HEK293 (cell line): ENCODE results near the gene GNAZ.

Experiments used
- CTCF ChIA-PET: fragments of 350-600 bp; formaldehyde crosslinking; extraction: SDS; loops from one replicate; lab custom pipeline; 2021; ENCODE audit warnings: antibody characterized with exemption; lab: Yijun Ruan, JAX
- POLR2A ChIA-PET: fragments of 300-600 bp; formaldehyde crosslinking; extraction: SDS; loops from one replicate; lab custom pipeline; 2020; ENCODE audit warnings: antibody characterized with exemption, inconsistent platforms; lab: Yijun Ruan, JAX
- H3K27ac ChIP-seq: fragments of 200-500 bp; sonication (Bioruptor generic); 2 replicates; pipeline ENCODE4 v1.5.1; 2014; ENCODE audit warnings: low read depth, low read length, control low read depth, inconsistent platforms; ENCODE audit errors: extremely low read depth
- H3K36me3 ChIP-seq, 2 experiments: fragments of 200-500 bp in 1 of 2; sonication (Bioruptor generic) in 1 of 2; 1 replicate in 1 of 2; 2 replicates in 1 of 2; pipeline ENCODE4 v1.5.1; 2014 to 2017; ENCODE audit warnings: inconsistent platforms in 2 of 2, low read length in 2 of 2; ENCODE audit not compliant: control insufficient read depth in 2 of 2, insufficient read depth in 1 of 2
- H3K4me1 ChIP-seq: fragments of 200-500 bp; sonication (Bioruptor generic); 2 replicates; pipeline ENCODE4 v1.5.1; 2014; ENCODE audit warnings: mild to moderate bottlenecking, low read length, inconsistent platforms; ENCODE audit not compliant: control insufficient read depth, insufficient read depth
- H3K4me3 ChIP-seq: 2 replicates; pipeline ENCODE4 v1.5.1; 2011; ENCODE audit warnings: low read depth, mild to moderate bottlenecking, control low read depth, low read length, moderate library complexity
- H3K9me3 ChIP-seq: fragments of 200-500 bp; sonication (Bioruptor generic); 2 replicates; pipeline ENCODE4 v1.5.1; 2014; ENCODE audit warnings: low read depth, low read length, inconsistent platforms; ENCODE audit not compliant: control insufficient read depth, insufficient read depth
- GLIS1 ChIP-seq: fragments of 450-650 bp; formaldehyde crosslinking; IDR thresholded peaks from 2 replicates; pipeline ENCODE4 v1.5.1; 2016; ENCODE audit warnings: missing biosample characterization, missing genetic modification characterization
- HOXA7 ChIP-seq: sonication (generic); formaldehyde crosslinking; IDR thresholded peaks from 2 replicates; pipeline ENCODE4 v1.8.1; 2022; ENCODE audit warnings: missing genetic modification reagents, borderline replicate concordance
- PATZ1 ChIP-seq: fragments of 450-650 bp; formaldehyde crosslinking; IDR thresholded peaks from 2 replicates; pipeline ENCODE4 v1.5.1; 2016; ENCODE audit warnings: missing biosample characterization, missing genetic modification characterization
- PRDM4 ChIP-seq: fragments of 450-650 bp; formaldehyde crosslinking; IDR thresholded peaks from 2 replicates; pipeline ENCODE4 v1.5.1; 2017; ENCODE audit warnings: missing biosample characterization, missing genetic modification characterization
- ZBTB48 ChIP-seq: fragments of 450-650 bp; formaldehyde crosslinking; IDR thresholded peaks from 2 replicates; pipeline ENCODE4 v1.5.1; 2016; ENCODE audit warnings: missing biosample characterization, missing genetic modification characterization
- ZIC2 ChIP-seq: fragments of 450-650 bp; formaldehyde crosslinking; IDR thresholded peaks from 2 replicates; pipeline ENCODE4 v1.5.1; 2016; ENCODE audit warnings: missing biosample characterization, missing genetic modification characterization
- ZNF157 ChIP-seq: fragments of 450-650 bp; formaldehyde crosslinking; IDR thresholded peaks from 2 replicates; pipeline ENCODE4 v1.5.1; 2016; ENCODE audit warnings: missing biosample characterization, missing genetic modification characterization
- ZNF311 ChIP-seq: fragments of 450-650 bp; formaldehyde crosslinking; IDR thresholded peaks from 2 replicates; pipeline ENCODE4 v1.5.1; 2017; ENCODE audit warnings: missing biosample characterization, missing genetic modification characterization, borderline replicate concordance
- ZNF501 ChIP-seq: fragments of 450-650 bp; formaldehyde crosslinking; IDR thresholded peaks from 2 replicates; pipeline ENCODE4 v1.5.1; 2016; ENCODE audit warnings: missing biosample characterization, missing genetic modification characterization
- ZNF548 ChIP-seq: fragments of 450-650 bp; formaldehyde crosslinking; IDR thresholded peaks from 2 replicates; pipeline ENCODE4 v1.5.1; 2016; ENCODE audit warnings: missing biosample characterization, missing genetic modification characterization
- ZNF585B ChIP-seq: fragments of 450-650 bp; formaldehyde crosslinking; IDR thresholded peaks from 2 replicates; pipeline ENCODE4 v1.5.1; 2016; ENCODE audit warnings: missing biosample characterization, missing genetic modification characterization
- ZNF658 ChIP-seq: fragments of 450-650 bp; formaldehyde crosslinking; IDR thresholded peaks from 2 replicates; pipeline ENCODE4; 2016; ENCODE audit warnings: missing biosample characterization, missing genetic modification characterization
- ZNF701 ChIP-seq: fragments of 450-650 bp; formaldehyde crosslinking; IDR thresholded peaks from 2 replicates; pipeline ENCODE4 v1.5.1; 2016; ENCODE audit warnings: missing biosample characterization, missing genetic modification characterization
- ZNF837 ChIP-seq: fragments of 450-650 bp; formaldehyde crosslinking; IDR thresholded peaks from 2 replicates; pipeline ENCODE4 v1.5.1; 2016; ENCODE audit warnings: missing biosample characterization, missing genetic modification characterization

Gene GNAZ

GRCh38 chr22:23126165-23127054 lies 56.1 kb downstream of the GNAZ start:
- no peak overlapping the region for H3K27ac ChIP-seq
- ChIA-PET CTCF (interaction anchor here (0.6 to 11.3 kb wide), 7 partner anchors 11 to 242 kb away, joined by 3 to 304 read pairs (median 4); no protein-coding TSS in a partner anchor), POLR2A (no interaction called here)

GRCh38 chr22:23127055-23127756 lies 56.9 kb downstream of the GNAZ start:
- CTCF ChIA-PET = interaction anchor here (0.6 to 11.3 kb wide), 13 partner anchors 11 to 243 kb away, joined by 3 to 304 read pairs (median 4); no protein-coding TSS in a partner anchor
- peaks cover 0 to 17% of the 10 kb centered on the region in 2 experiments; a peak in 1 of 3 replicates for H3K36me3 ChIP-seq
- POLR2A ChIA-PET = no interaction called here

More at GRCh38 chr22:23126165-23127054, 56.1 kb downstream of the GNAZ start:
- no peak for TF ChIP-seq PATZ1 (tag by site-specific recombination)
- peak; percentile 71 for TF ChIP-seq ZIC2 (tag by site-specific recombination)
- peak; percentile 85 for TF ChIP-seq GLIS1 (tag by site-specific recombination)
- TF ChIP-seq, all 188 proteins: peak for 2
- Histone ChIP-seq H3K9me3 (no peaks in the 10 kb centered on the region), H3K4me1 (no peaks in the 10 kb centered on the region), H3K36me3 (peaks cover 0 to 17% of the 10 kb centered on the region in 2 experiments; a peak in 1 of 3 replicates), H3K4me3 (no peak overlapping the region)

GRCh38 chr22:23127788-23128187 lies 57.5 kb downstream of the GNAZ start:
- H3K36me3 ChIP-seq = peaks cover 0 to 17% of the 10 kb centered on the region in 2 experiments; a peak in 1 of 3 replicates
- ChIA-PET CTCF (interaction anchor here (0.7 to 11.3 kb wide), 19 partner anchors 8 to 339 kb away, joined by 3 to 304 read pairs (median 4); no protein-coding TSS in a partner anchor), POLR2A (no interaction called here)
- H3K4me1 ChIP-seq = no peaks in the 10 kb centered on the region
- H3K4me3 ChIP-seq = no peak overlapping the region
- H3K9me3 ChIP-seq = no peaks in the 10 kb centered on the region
- no peak overlapping the region for H3K27ac ChIP-seq
- no peak for TF ChIP-seq ZNF837 (tag by site-specific recombination)
- no peak for TF ChIP-seq ZNF501 (tag by site-specific recombination)
- TF ChIP-seq ZNF585B (tag by site-specific recombination) = no peak
- TF ChIP-seq ZBTB48 = no peak
- no peak for TF ChIP-seq ZNF157 (tag by site-specific recombination)
- TF ChIP-seq HOXA7 (CRISPR knock-in tag) = no peak
- TF ChIP-seq PRDM4 = no peak
- no peak for TF ChIP-seq ZNF548
- no peak for TF ChIP-seq ZNF701 (tag by site-specific recombination)

More at GRCh38 chr22:23127055-23127756, 56.9 kb downstream of the GNAZ start:
- Histone ChIP-seq H3K4me3 (no peak overlapping the region), H3K27ac (no peak overlapping the region)
- TF ChIP-seq ZNF311 = no peak
- no peak for TF ChIP-seq ZNF658 (tag by site-specific recombination)
- TF ChIP-seq, all 188 proteins: peak for 0
- H3K9me3 ChIP-seq = no peaks in the 10 kb centered on the region
- no peaks in the 10 kb centered on the region for H3K4me1 ChIP-seq
